OCI-LY1 (cell line): ENCODE data around the gene EML4.

Experiments used
- H2AFZ ChIP-seq: fragments of 200-600 bp; sonication (generic), shearing (Covaris generic); 2 replicates; pipeline ENCODE4 v1.6.0; 2014; ENCODE audit warnings: antibody characterized with exemption, mild to moderate bottlenecking, low read length
- H3F3A ChIP-seq: fragments of 200-600 bp; sonication (generic), shearing (Covaris generic); 2 replicates; pipeline ENCODE4 v1.6.0; 2014; ENCODE audit warnings: mild to moderate bottlenecking, antibody characterized with exemption, low read length, moderate library complexity; ENCODE audit not compliant: insufficient read depth
- H3K27ac ChIP-seq: fragments of 200-600 bp; sonication (generic); 2 replicates; pipeline ENCODE4 v1.5.1; 2014; ENCODE audit warnings: low read length, mixed run types, mild to moderate bottlenecking, low read depth; ENCODE audit not compliant: poor library complexity, severe bottlenecking
- H3K27me3 ChIP-seq: fragments of 200-600 bp; sonication (generic); 2 replicates; pipeline ENCODE4 v1.6.0; 2014; ENCODE audit warnings: antibody characterized with exemption, mild to moderate bottlenecking, low read length, moderate library complexity; ENCODE audit not compliant: insufficient read depth
- H3K36me3 ChIP-seq: fragments of 200-600 bp; sonication (generic); 2 replicates; pipeline ENCODE4 v1.6.1; 2014; ENCODE audit warnings: mild to moderate bottlenecking, antibody characterized with exemption, low read length, moderate library complexity, mixed read lengths; ENCODE audit not compliant: insufficient read depth
- H3K4me1 ChIP-seq: fragments of 200-600 bp; sonication (generic); 2 replicates; pipeline ENCODE4 v1.5.1; 2014; ENCODE audit warnings: mild to moderate bottlenecking, low read length, moderate library complexity; ENCODE audit not compliant: insufficient read depth, severe bottlenecking
- H3K4me2 ChIP-seq: fragments of 200-600 bp; sonication (generic), shearing (Covaris generic); 2 replicates; pipeline ENCODE4 v1.6.1; 2014; ENCODE audit warnings: low read length
- H3K4me3 ChIP-seq: fragments of 200-600 bp; sonication (generic); 2 replicates; pipeline ENCODE4 v1.5.1; 2014; ENCODE audit warnings: low read length, low read depth, mild to moderate bottlenecking, mixed read lengths; ENCODE audit not compliant: poor library complexity, severe bottlenecking
- H3K79me2 ChIP-seq: fragments of 200-600 bp; shearing (Covaris generic); 2 replicates; pipeline ENCODE4 v1.6.1; 2016; ENCODE audit warnings: mixed run types, low read length, mixed read lengths; ENCODE audit not compliant: insufficient read depth
- H3K9ac ChIP-seq: fragments of 200-600 bp; sonication (generic), shearing (Covaris generic); 2 replicates; pipeline ENCODE4 v1.6.1; 2014; ENCODE audit warnings: mild to moderate bottlenecking, low read length, mixed read lengths
- H3K9me2 ChIP-seq: fragments of 200-600 bp; sonication (generic), shearing (Covaris generic); 2 replicates; pipeline ENCODE4 v1.6.1; 2014; ENCODE audit warnings: low read depth, mild to moderate bottlenecking, low read length, mixed read lengths
- H3K9me3 ChIP-seq: fragments of 200-600 bp; shearing (Covaris generic); 2 replicates; pipeline ENCODE4 v1.6.1; 2014; ENCODE audit warnings: low read length, mixed read lengths
- H4K20me1 ChIP-seq: fragments of 200-600 bp; sonication (generic), shearing (Covaris generic); 2 replicates; pipeline ENCODE4 v1.6.0; 2016; ENCODE audit warnings: mild to moderate bottlenecking, low read length; ENCODE audit not compliant: insufficient read depth
- EZH2 ChIP-seq: fragments of 200-600 bp; sonication (generic), shearing (Covaris generic); IDR thresholded peaks from 2 replicates; pipeline ENCODE4 v1.8.0; 2017; ENCODE audit warnings: borderline replicate concordance, mixed run types, mild to moderate bottlenecking, antibody characterized with exemption, low read length, moderate library complexity, mixed read lengths
- TF ChIP-seq, protein P1 (sequence below): fragments of 200-600 bp; sonication (generic), shearing (Covaris generic); IDR thresholded peaks from 2 replicates; pipeline ENCODE4 v1.5.1; 2017; ENCODE audit warnings: mild to moderate bottlenecking, antibody characterized with exemption, low read length, moderate library complexity, mixed read lengths

Gene EML4

GRCh38 chr2:42338567-42339190 is 169.5 kb downstream of the EML4 start:
- Histone ChIP-seq H3K4me2 (no peak overlapping the region), H3K27ac (no peak overlapping the region), H3K4me3 (no peak overlapping the region), H3K4me1 (no peaks in the 10 kb centered on the region), H3K9me3 (no peaks in the 10 kb centered on the region), H3K9me2 (no peaks in the 10 kb centered on the region), H3K9ac (no peak overlapping the region), H3F3A (no peaks in the 10 kb centered on the region), H2AFZ (no peak overlapping the region), H3K27me3 (no peaks in the 10 kb centered on the region), H3K79me2 (no peaks in the 10 kb centered on the region), H3K36me3 (peaks cover 41% of the 10 kb centered on the region), H4K20me1 (no peaks in the 10 kb centered on the region)
- no peak for TF ChIP-seq EZH2
- TF ChIP-seq, protein P1, sequence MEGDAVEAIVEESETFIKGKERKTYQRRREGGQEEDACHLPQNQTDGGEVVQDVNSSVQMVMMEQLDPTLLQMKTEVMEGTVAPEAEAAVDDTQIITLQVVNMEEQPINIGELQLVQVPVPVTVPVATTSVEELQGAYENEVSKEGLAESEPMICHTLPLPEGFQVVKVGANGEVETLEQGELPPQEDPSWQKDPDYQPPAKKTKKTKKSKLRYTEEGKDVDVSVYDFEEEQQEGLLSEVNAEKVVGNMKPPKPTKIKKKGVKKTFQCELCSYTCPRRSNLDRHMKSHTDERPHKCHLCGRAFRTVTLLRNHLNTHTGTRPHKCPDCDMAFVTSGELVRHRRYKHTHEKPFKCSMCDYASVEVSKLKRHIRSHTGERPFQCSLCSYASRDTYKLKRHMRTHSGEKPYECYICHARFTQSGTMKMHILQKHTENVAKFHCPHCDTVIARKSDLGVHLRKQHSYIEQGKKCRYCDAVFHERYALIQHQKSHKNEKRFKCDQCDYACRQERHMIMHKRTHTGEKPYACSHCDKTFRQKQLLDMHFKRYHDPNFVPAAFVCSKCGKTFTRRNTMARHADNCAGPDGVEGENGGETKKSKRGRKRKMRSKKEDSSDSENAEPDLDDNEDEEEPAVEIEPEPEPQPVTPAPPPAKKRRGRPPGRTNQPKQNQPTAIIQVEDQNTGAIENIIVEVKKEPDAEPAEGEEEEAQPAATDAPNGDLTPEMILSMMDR = no peak

DNA sequence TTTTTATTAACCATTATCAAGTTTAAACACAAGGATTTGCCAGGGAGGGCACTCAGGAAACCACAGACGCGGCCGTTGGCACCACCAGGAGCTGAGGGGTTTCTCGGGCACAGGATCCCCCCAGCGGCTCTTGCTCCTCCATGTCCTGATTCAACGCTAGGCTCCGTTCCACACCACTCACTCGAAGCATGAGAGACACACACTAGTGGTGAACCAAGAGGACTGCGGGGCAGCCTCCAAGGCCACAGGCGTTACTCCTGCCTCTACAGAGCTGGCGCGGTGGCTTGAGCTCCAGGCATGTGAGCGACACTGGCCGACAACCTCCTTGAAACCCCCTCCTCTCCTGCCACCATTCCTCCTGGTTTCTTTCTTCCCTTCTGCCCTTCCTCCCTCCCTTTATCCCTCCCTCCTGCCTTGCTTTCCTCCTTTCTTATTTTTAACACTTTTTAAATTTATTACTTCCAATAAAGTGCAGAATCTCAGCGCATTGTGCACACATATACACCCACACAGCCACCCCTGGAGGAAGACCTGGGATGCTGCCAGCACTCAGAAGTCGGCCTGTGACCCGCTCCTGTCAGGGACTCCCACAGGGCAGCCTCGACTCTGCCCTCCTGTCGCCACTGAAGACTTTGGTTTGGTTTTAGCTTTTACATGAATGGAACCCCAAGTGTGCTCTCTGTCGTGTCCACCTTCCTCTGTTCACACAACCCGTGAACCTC is 170.2 kb downstream of the EML4 start:
- Histone ChIP-seq H3K4me2 (no peak overlapping the region), H3K9me3 (no peaks in the 10 kb centered on the region), H3K4me3 (no peak overlapping the region), H3K79me2 (no peaks in the 10 kb centered on the region), H3F3A (no peaks in the 10 kb centered on the region), H4K20me1 (no peaks in the 10 kb centered on the region), H3K9me2 (no peaks in the 10 kb centered on the region), H3K4me1 (no peaks in the 10 kb centered on the region), H3K27me3 (no peaks in the 10 kb centered on the region), H3K27ac (no peak overlapping the region), H3K36me3 (peaks cover 43% of the 10 kb centered on the region), H3K9ac (no peak overlapping the region), H2AFZ (no peak overlapping the region)
- TF ChIP-seq EZH2 = no peak
- TF ChIP-seq, protein P1 = no peak

DNA sequence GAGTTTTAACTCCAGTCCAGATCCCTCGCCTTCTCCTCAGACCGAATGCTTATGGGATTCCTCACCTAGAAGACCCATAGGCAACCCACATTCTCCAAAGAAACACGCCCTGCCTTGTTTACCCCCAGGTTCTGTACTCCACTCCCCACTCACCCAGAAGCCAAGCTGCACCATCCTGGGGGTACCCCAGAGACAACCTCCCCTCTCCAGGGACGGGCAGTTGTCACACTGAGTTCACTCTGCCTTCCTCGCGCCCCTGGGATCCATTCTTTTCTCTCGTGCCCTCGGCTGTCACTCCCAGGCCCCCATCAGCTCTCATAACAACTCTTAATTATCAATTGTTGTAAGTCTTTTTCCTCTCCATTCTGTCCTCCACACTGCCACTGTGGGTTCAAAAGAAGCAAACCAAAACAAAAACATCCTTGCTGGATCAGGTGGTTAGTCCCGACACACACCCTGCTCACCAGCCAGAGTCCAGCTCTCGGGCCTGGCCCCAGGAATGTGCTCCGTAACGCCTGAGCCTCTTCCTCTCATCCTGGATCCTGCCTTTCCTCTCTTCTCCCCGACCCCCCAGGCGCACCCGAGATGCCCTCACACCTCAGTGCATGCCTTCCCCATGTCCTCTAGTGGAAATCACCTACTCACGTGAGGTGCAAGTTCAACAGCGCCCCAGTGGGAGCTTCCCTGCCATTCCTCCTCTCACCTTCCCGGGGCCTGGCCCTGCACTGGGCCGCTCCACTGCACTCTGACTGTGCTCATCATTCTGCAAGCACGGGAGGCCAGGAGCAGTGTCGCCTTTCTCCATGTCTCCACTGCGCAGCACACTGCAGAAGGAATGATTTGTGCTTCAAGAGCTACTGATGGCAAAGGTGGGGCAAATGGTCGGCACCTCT is 171.1 kb downstream of the EML4 start:
- no peaks in the 10 kb centered on the region for H3K9me3 ChIP-seq
- no peaks in the 10 kb centered on the region for H4K20me1 ChIP-seq
- no peak overlapping the region for H3K4me2 ChIP-seq
- no peaks in the 10 kb centered on the region for H3K79me2 ChIP-seq
- no peak overlapping the region for H3K4me3 ChIP-seq
- no peak overlapping the region for H3K27ac ChIP-seq
- H3F3A ChIP-seq = no peaks in the 10 kb centered on the region
- H3K9me2 ChIP-seq = no peaks in the 10 kb centered on the region
- H2AFZ ChIP-seq = no peak overlapping the region
- H3K27me3 ChIP-seq = no peaks in the 10 kb centered on the region
- TF ChIP-seq EZH2 = no peak
- TF ChIP-seq, protein P1 = no peak
- no peak overlapping the region for H3K9ac ChIP-seq
- H3K36me3 ChIP-seq = peaks cover 48% of the 10 kb centered on the region
- no peaks in the 10 kb centered on the region for H3K4me1 ChIP-seq
